Motor neuron (in vitro differentiated cells): ENCODE data around the gene ARHGEF4. TPM values are rescaled to one million over a fixed set of nuclear protein-coding genes. Genes with fewer than 3 reads are reported as not detected.

Experiments used
- ATAC-seq, 8 experiments: fragments of 200-7000 bp; cut with Tn5 transposase; replicated peaks in 6 of 8; 2 replicates each; pipeline ENCODE4 v1.8.0; 2021; ENCODE audit warnings: mild to moderate bottlenecking in 8 of 8, moderate library complexity in 8 of 8
- H3K27ac ChIP-seq, 2 donors: fragments of 250-450 bp; sonication (Bioruptor Pico); 2 replicates each; pipeline ENCODE4 v1.9.0; 2021; ENCODE audit warnings: antibody characterized with exemption in 2 of 2, mild to moderate bottlenecking in 2 of 2, moderate library complexity in 1 of 2
- H3K4me1 ChIP-seq, 2 donors: fragments of 250-450 bp; sonication (Bioruptor Pico); replicated peaks in 1 of 2; 2 replicates each; pipeline ENCODE4 v1.6.1; 2021; ENCODE audit warnings: antibody characterized with exemption in 2 of 2, mild to moderate bottlenecking in 2 of 2, moderate library complexity in 1 of 2
- H3K4me3 ChIP-seq, 5 donors: fragments of 250-450 bp; sonication (Bioruptor Pico); 2 replicates each; pipeline ENCODE4 v1.9.0; 2021; ENCODE audit warnings: antibody characterized with exemption in 5 of 5, mild to moderate bottlenecking in 5 of 5, moderate library complexity in 4 of 5
- WGBS, 10 experiments: fragments of 450-650 bp; shearing (Covaris generic); methylation state at CpG; one replicate each; pipeline ENCODE4 v1.0.0; 2022; 5-methylcytosine and 5-hydroxymethylcytosine counted together
- in situ Hi-C, 9 experiments: fragments of 400-800 bp; cut with MboI; loops; one replicate each; pipeline ENCODE4 v1.15.0; 2021; ENCODE audit warnings: low sequenced_read_pairs in 9 of 9, low pct_unique_long_range_greater_than_20kb in 2 of 9; ENCODE audit not compliant: unreplicated experiment in 9 of 9
- total RNA-seq, 8 experiments: library from RNA; unstranded; fragments of 300-600 nt; gene quantifications; 2 replicates each; pipeline versions ENCODE4 v1.2.3 to v1.2.4, GENCODE V29; 2022

Gene ARHGEF4
- total RNA-seq, 8 experiments from 2014 or later = 3.8 to 36.9 (median 15.2) TPM

- no peak overlapping the region for H3K27ac ChIP-seq
- in situ Hi-C loops = loop anchor here in 1 of 9 experiments (10.0 kb wide), 1 partner anchor 68 kb away; no protein-coding TSS in a partner anchor
- ATAC-seq = no peak
- H3K4me1 ChIP-seq = peaks cover 0 to 11% of the 10 kb centered on the region in 2 donors
- no peak overlapping the region for H3K4me3 ChIP-seq
- 20 to 100% (median 63%) methylated on average over 1 to 3 of the region's 4 CpGs; no CpG with 5 or more reads in 4 of the 10 experiments for WGBS, 10 experiments
Measured at GRCh38 chr2:130806370-130806769, 30.3 kb upstream of the ARHGEF4 start.

GRCh38 chr2:130807659-130808385 lies 28.9 kb upstream of the ARHGEF4 start:
- H3K4me3 ChIP-seq = no peak overlapping the region
- in situ Hi-C loops = loop anchor here in 1 of 9 experiments (10.0 kb wide), 1 partner anchor 67 kb away; no protein-coding TSS in a partner anchor
- H3K4me1 ChIP-seq = peaks cover 0 to 8% of the 10 kb centered on the region in 2 donors
- 3 to 74% (median 59%) methylated on average over 3 to 8 of the region's 14 CpGs; no CpG with 5 or more reads in 5 of the 10 experiments for WGBS, 10 experiments
- peak; percentile 79 to 94 (median 89) for ATAC-seq
- H3K27ac ChIP-seq = no peak overlapping the region

GRCh38 chr2:130808482-130809268 lies 28.0 kb upstream of the ARHGEF4 start:
- in situ Hi-C loops = loop anchor here in 1 of 9 experiments (10.0 kb wide), 1 partner anchor 66 kb away; no protein-coding TSS in a partner anchor
- Histone ChIP-seq H3K27ac (no peak overlapping the region), H3K4me1 (peaks cover 0 to 8% of the 10 kb centered on the region in 2 donors), H3K4me3 (no peak overlapping the region)
- WGBS, 10 experiments = 21 to 100% (median 91%) methylated on average over 1 to 9 of the region's 12 CpGs
- no peak for ATAC-seq

GRCh38 chr2:130810490-130810889 lies 26.2 kb upstream of the ARHGEF4 start:
- H3K27ac ChIP-seq = no peak overlapping the region
- in situ Hi-C loops = no loop called here
- no peak overlapping the region for H3K4me3 ChIP-seq
- WGBS, 10 experiments = 27 to 100% (median 67%) methylated on average over 1 to 7 of the region's 7 CpGs; no CpG with 5 or more reads in 3 of the 10 experiments
- ATAC-seq = no peak
- peaks cover 0 to 8% of the 10 kb centered on the region in 2 donors for H3K4me1 ChIP-seq

- peak in 6 of 8 experiments; percentile 52 to 80 (median 74) for ATAC-seq
- Histone ChIP-seq H3K27ac (no peak overlapping the region), H3K4me3 (no peak overlapping the region), H3K4me1 (no peaks in the 10 kb centered on the region)
- 50 to 80% (median 66%) methylated on average over 1 to 4 of the region's 5 CpGs; no CpG with 5 or more reads in 6 of the 10 experiments for WGBS, 10 experiments
- in situ Hi-C loops = no loop called here
Measured at GRCh38 chr2:130813722-130814121, 23.0 kb upstream of the ARHGEF4 start.

GRCh38 chr2:130814931-130815680 lies 21.6 kb upstream of the ARHGEF4 start:
- H3K4me3 ChIP-seq = no peak overlapping the region
- 85 to 100% (median 91%) methylated on average over 2 to 6 of the region's 15 CpGs; no CpG with 5 or more reads in 3 of the 10 experiments for WGBS, 10 experiments
- ATAC-seq = no peak
- H3K27ac ChIP-seq = no peak overlapping the region
- in situ Hi-C loops = no loop called here
- H3K4me1 ChIP-seq = peaks cover 5% of the 10 kb centered on the region in 2 donors

GRCh38 chr2:130818809-130819208 lies 17.9 kb upstream of the ARHGEF4 start:
- WGBS, 10 experiments = 0 to 95% (median 61%) methylated on average over 1 to 5 of the region's 5 CpGs; no CpG with 5 or more reads in 6 of the 10 experiments
- in situ Hi-C loops = no loop called here
- Histone ChIP-seq H3K27ac (no peak overlapping the region), H3K4me1 (peaks cover 18 to 22% of the 10 kb centered on the region in 2 donors), H3K4me3 (no peak overlapping the region)
- peak in 2 of 8 experiments; percentile 9 to 15 for ATAC-seq

- WGBS, 10 experiments = 77 to 100% methylated on average over 2 to 7 of the region's 14 CpGs; no CpG with 5 or more reads in 8 of the 10 experiments
- Histone ChIP-seq H3K4me1 (peaks cover 22 to 27% of the 10 kb centered on the region in 2 donors), H3K27ac (no peak overlapping the region), H3K4me3 (no peak overlapping the region)
- peak in 1 of 8 experiments; percentile 6 for ATAC-seq
- in situ Hi-C loops = no loop called here
Measured at GRCh38 chr2:130819226-130819607, 17.5 kb upstream of the ARHGEF4 start.

- Histone ChIP-seq H3K4me3 (no peak overlapping the region), H3K4me1 (peaks cover 27 to 32% of the 10 kb centered on the region in 2 donors), H3K27ac (no peak overlapping the region)
- in situ Hi-C loops = no loop called here
- peak; percentile 30 to 89 (median 44) for ATAC-seq
- 17 to 80% (median 58%) methylated on average over 1 to 6 of the region's 12 CpGs; no CpG with 5 or more reads in 4 of the 10 experiments for WGBS, 10 experiments
Measured at GRCh38 chr2:130819608-130820278, 17.0 kb upstream of the ARHGEF4 start.

GRCh38 chr2:130820279-130820861 lies 16.3 kb upstream of the ARHGEF4 start:
- Histone ChIP-seq H3K4me1 (peaks cover 33 to 38% of the 10 kb centered on the region in 2 donors), H3K4me3 (no peak overlapping the region), H3K27ac (no peak overlapping the region)
- WGBS, 10 experiments = 12 to 72% (median 44%) methylated on average over 1 to 9 of the region's 16 CpGs; no CpG with 5 or more reads in 5 of the 10 experiments
- peak; percentile 1 to 43 (median 8) for ATAC-seq
- in situ Hi-C loops = no loop called here

GRCh38 chr2:130821867-130822266 lies 14.8 kb upstream of the ARHGEF4 start:
- Histone ChIP-seq H3K4me3 (no peak overlapping the region), H3K4me1 (peaks cover 45 to 53% of the 10 kb centered on the region in 2 donors), H3K27ac (no peak overlapping the region)
- no CpG with 5 or more reads among the region's 8 CpGs for WGBS, 10 experiments
- ATAC-seq = no peak
- in situ Hi-C loops = no loop called here

- 100% methylated on average over 1 of the region's 10 CpGs; no CpG with 5 or more reads in 9 of the 10 experiments for WGBS, 10 experiments
- Histone ChIP-seq H3K4me1 (peaks cover 50 to 62% of the 10 kb centered on the region in 2 donors), H3K27ac (no peak overlapping the region), H3K4me3 (no peak overlapping the region)
- no peak for ATAC-seq
- in situ Hi-C loops = no loop called here
Measured at GRCh38 chr2:130822766-130823165, 13.9 kb upstream of the ARHGEF4 start.
